NCI-H1105 (cell line): ENCODE measurements around the gene RSPH4A.
"Not testable (repeated sequence)": the region's sequence is repeated elsewhere in the genome, so short reads cannot be mapped to it uniquely, and the experiment has no call there.

Experiments used
- DNase-seq: peaks from one replicate; lab custom pipeline; 2025; lab: John Stamatoyannopoulos, UW

Gene RSPH4A

GRCh38 chr6:116615937-116616736 is at the start of gene RSPH4A:
Gene RSPH4A (plus strand): TSS chr6:116616479. CDS start chr6:116616624, 145 bp downstream.
- DNase-seq, result peak; percentile 97

GRCh38 chr6:116568111-116568510 is 48.2 kb upstream of the RSPH4A start:
- no peak for DNase-seq

- DNase-seq, result no peak
Measured at GRCh38 chr6:116568821-116569755, 47.2 kb upstream of the RSPH4A start.

GRCh38 chr6:116570856-116571682 is 45.2 kb upstream of the RSPH4A start, which contains the start of gene RWDD1:
Gene RWDD1 (plus strand): TSS chr6:116571504. CDS start chr6:116571583, 79 bp downstream.
- DNase-seq, result peak; percentile 99

- DNase-seq, result no peak
Measured at GRCh38 chr6:116571683-116572000, 44.6 kb upstream of the RSPH4A start.

GRCh38 chr6:116572162-116572561 is 44.1 kb upstream of the RSPH4A start:
- DNase-seq, result peak; percentile 17

GRCh38 chr6:116575227-116575626 is 41.1 kb upstream of the RSPH4A start:
- no peak for DNase-seq

GRCh38 chr6:116577486-116577885 is 38.8 kb upstream of the RSPH4A start:
- DNase-seq, result no peak

- DNase-seq, result no peak
Measured at GRCh38 chr6:116578335-116578734, 37.9 kb upstream of the RSPH4A start.

GRCh38 chr6:116579143-116579542 is 37.1 kb upstream of the RSPH4A start:
- no peak for DNase-seq

- DNase-seq, result no peak
Measured at GRCh38 chr6:116580198-116580597, 36.1 kb upstream of the RSPH4A start.

- no peak for DNase-seq
Measured at GRCh38 chr6:116586276-116586675, 30.0 kb upstream of the RSPH4A start.

GRCh38 chr6:116586738-116587137 is 29.5 kb upstream of the RSPH4A start:
- DNase-seq, result no peak

GRCh38 chr6:116595247-116595646 is 21.0 kb upstream of the RSPH4A start:
- no peak for DNase-seq

GRCh38 chr6:116596815-116597214 is 19.5 kb upstream of the RSPH4A start:
- no peak for DNase-seq

GRCh38 chr6:116603916-116604315 is 12.4 kb upstream of the RSPH4A start:
- DNase-seq, result not testable (repeated sequence)

- DNase-seq, result not testable (repeated sequence)
Measured at GRCh38 chr6:116604868-116605267, 11.4 kb upstream of the RSPH4A start.

- no peak for DNase-seq
Measured at GRCh38 chr6:116605935-116606334, 10.3 kb upstream of the RSPH4A start.

GRCh38 chr6:116611056-116611455 is 5.2 kb upstream of the RSPH4A start:
- no peak for DNase-seq

GRCh38 chr6:116616737-116617053 is 416 bp downstream of the RSPH4A start:
- no peak for DNase-seq

GRCh38 chr6:116624036-116624805 is 7.9 kb downstream of the RSPH4A start:
- no peak for DNase-seq
